ENCODE measurements around the gene PDE2A. TPM values are rescaled to one million over a fixed set of nuclear protein-coding genes. Genes with fewer than 3 reads are reported as not detected.

The PDE2A gene
- total RNA-seq, 1 experiment from 2014 or later = 3.7 TPM

GRCh38 chr11:72535194-72535547 lies 139.1 kb downstream of the PDE2A start (continued):
- TF ChIP-seq, protein P1, sequence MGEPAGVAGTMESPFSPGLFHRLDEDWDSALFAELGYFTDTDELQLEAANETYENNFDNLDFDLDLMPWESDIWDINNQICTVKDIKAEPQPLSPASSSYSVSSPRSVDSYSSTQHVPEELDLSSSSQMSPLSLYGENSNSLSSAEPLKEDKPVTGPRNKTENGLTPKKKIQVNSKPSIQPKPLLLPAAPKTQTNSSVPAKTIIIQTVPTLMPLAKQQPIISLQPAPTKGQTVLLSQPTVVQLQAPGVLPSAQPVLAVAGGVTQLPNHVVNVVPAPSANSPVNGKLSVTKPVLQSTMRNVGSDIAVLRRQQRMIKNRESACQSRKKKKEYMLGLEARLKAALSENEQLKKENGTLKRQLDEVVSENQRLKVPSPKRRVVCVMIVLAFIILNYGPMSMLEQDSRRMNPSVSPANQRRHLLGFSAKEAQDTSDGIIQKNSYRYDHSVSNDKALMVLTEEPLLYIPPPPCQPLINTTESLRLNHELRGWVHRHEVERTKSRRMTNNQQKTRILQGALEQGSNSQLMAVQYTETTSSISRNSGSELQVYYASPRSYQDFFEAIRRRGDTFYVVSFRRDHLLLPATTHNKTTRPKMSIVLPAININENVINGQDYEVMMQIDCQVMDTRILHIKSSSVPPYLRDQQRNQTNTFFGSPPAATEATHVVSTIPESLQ (CRISPR knock-in tag; IDR thresholded peaks at IDR 0.05) = no peak
- no peak for TF ChIP-seq ERG (CRISPR knock-in tag; IDR thresholded peaks at IDR 0.05)

DNA sequence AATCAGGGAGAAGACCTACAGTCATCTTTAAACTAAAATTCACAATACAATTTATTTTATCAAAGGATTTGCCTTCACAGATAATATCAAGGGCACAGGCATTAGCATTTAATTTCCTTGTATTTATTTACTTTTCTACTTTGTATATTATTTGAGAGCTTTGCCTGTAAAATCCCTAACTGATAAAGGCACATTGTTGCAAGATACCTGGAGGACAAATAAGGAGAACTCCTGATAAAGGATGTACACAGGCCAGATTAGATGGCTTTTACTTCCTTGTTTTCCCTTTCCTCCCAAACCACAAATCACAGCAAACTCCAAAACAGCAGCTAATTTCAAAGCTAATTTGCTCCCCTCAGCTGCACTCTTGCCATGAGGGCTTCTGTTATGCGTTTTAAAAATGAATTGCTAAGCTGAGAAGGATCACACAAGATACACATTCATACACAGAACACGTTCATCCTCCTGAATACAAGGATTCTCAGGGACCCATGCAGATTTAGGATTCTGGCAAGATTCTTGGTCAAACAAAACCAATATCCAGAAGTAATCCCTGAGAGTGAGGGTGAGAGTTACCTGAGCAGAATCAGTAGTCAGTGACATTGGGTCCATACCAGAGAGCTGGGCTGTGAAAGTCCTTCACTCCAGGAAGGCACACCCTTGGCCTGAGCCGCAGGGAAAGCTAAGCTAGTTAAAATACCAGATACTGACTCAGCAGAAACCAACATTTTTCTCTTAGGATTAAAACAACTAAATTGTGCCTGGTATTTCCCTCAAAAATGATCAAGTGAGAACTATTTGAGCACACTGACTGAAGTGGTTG lies 139.6 kb downstream of the PDE2A start:
- peak overlapping the region; percentile 7; the same call in 1 of the 2 replicates for H3K4me3 Mint-ChIP-seq
- H3K36me3 Mint-ChIP-seq = no peaks in the 10 kb centered on the region
- H3K27me3 Mint-ChIP-seq (ENCODE audit: low read depth) = peaks cover 10% of the 10 kb centered on the region; the same call in 1 of the 2 replicates
- ATAC-seq (peak; percentile 88), DNase-seq (ENCODE audit: low spot score) (peak; percentile 22)
- no peak for TF ChIP-seq ZNF532 (CRISPR knock-in tag; IDR thresholded peaks at IDR 0.05; ENCODE audit: borderline replicate concordance)
- TF ChIP-seq, protein P2, sequence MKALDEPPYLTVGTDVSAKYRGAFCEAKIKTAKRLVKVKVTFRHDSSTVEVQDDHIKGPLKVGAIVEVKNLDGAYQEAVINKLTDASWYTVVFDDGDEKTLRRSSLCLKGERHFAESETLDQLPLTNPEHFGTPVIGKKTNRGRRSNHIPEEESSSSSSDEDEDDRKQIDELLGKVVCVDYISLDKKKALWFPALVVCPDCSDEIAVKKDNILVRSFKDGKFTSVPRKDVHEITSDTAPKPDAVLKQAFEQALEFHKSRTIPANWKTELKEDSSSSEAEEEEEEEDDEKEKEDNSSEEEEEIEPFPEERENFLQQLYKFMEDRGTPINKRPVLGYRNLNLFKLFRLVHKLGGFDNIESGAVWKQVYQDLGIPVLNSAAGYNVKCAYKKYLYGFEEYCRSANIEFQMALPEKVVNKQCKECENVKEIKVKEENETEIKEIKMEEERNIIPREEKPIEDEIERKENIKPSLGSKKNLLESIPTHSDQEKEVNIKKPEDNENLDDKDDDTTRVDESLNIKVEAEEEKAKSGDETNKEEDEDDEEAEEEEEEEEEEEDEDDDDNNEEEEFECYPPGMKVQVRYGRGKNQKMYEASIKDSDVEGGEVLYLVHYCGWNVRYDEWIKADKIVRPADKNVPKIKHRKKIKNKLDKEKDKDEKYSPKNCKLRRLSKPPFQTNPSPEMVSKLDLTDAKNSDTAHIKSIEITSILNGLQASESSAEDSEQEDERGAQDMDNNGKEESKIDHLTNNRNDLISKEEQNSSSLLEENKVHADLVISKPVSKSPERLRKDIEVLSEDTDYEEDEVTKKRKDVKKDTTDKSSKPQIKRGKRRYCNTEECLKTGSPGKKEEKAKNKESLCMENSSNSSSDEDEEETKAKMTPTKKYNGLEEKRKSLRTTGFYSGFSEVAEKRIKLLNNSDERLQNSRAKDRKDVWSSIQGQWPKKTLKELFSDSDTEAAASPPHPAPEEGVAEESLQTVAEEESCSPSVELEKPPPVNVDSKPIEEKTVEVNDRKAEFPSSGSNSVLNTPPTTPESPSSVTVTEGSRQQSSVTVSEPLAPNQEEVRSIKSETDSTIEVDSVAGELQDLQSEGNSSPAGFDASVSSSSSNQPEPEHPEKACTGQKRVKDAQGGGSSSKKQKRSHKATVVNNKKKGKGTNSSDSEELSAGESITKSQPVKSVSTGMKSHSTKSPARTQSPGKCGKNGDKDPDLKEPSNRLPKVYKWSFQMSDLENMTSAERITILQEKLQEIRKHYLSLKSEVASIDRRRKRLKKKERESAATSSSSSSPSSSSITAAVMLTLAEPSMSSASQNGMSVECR (CRISPR knock-in tag; IDR thresholded peaks at IDR 0.05; ENCODE audit: borderline replicate concordance) = no peak
- TF ChIP-seq PRRX2 (CRISPR knock-in tag; IDR thresholded peaks at IDR 0.05) = no peak
- TF ChIP-seq, protein P3, sequence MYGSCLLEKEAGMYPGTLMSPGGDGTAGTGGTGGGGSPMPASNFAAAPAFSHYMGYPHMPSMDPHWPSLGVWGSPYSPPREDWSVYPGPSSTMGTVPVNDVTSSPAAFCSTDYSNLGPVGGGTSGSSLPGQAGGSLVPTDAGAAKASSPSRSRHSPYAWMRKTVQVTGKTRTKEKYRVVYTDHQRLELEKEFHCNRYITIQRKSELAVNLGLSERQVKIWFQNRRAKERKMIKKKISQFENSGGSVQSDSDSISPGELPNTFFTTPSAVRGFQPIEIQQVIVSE (CRISPR knock-in tag; IDR thresholded peaks at IDR 0.05; ENCODE audit: borderline replicate concordance) = no peak
- no peak for TF ChIP-seq STAT6 (CRISPR knock-in tag; conservative IDR thresholded peaks at IDR 0.05; ENCODE audit: low read depth)
- TF ChIP-seq ZNF219 (CRISPR knock-in tag; IDR thresholded peaks at IDR 0.05; ENCODE audit: borderline replicate concordance) = no peak
- TF ChIP-seq IRF2 (CRISPR knock-in tag; IDR thresholded peaks at IDR 0.05; ENCODE audit: borderline replicate concordance, low read depth) = no peak
- TF ChIP-seq MYBL2 (CRISPR knock-in tag; IDR thresholded peaks at IDR 0.05) = no peak
- TF ChIP-seq ZNF423 (CRISPR knock-in tag; IDR thresholded peaks at IDR 0.05) = no peak
- TF ChIP-seq IRF1 (CRISPR knock-in tag; IDR thresholded peaks at IDR 0.05) = no peak
- no peak for TF ChIP-seq MLX (CRISPR knock-in tag; IDR thresholded peaks at IDR 0.05)
- peaks cover 5% of the 10 kb centered on the region for H3K9me3 Mint-ChIP-seq
- ChIA-PET CTCF (interaction anchor here (0.5 to 1.8 kb wide), 18 partner anchors 9 to 923 kb away, joined by 3 to 25 read pairs (median 5); no protein-coding TSS in a partner anchor), POLR2A (interaction anchor here (0.5 kb wide), 1 partner anchor 257 kb away, joined by 4 read pairs; no protein-coding TSS in a partner anchor)
- peaks cover 28% of the 10 kb centered on the region for H3K4me1 Mint-ChIP-seq
- H3K27ac Mint-ChIP-seq = peak overlapping the region; percentile 75

Measured in WTC11 (cell line).